ENCODE measurements around the gene KRT83. TPM values are rescaled to one million over a fixed set of nuclear protein-coding genes. Genes with fewer than 3 reads are reported as not detected.

KRT83 gene
- total RNA-seq, result not detected
- not detected for polyA plus RNA-seq
- long read RNA-seq, donor 1, result 0 reads
- long read RNA-seq, donor 2, result 0 reads
- long read RNA-seq, donor 3, result 0 reads
- long read RNA-seq, donor 4, result 0 reads
- long read RNA-seq, donor 5, result 0 reads

DNA sequence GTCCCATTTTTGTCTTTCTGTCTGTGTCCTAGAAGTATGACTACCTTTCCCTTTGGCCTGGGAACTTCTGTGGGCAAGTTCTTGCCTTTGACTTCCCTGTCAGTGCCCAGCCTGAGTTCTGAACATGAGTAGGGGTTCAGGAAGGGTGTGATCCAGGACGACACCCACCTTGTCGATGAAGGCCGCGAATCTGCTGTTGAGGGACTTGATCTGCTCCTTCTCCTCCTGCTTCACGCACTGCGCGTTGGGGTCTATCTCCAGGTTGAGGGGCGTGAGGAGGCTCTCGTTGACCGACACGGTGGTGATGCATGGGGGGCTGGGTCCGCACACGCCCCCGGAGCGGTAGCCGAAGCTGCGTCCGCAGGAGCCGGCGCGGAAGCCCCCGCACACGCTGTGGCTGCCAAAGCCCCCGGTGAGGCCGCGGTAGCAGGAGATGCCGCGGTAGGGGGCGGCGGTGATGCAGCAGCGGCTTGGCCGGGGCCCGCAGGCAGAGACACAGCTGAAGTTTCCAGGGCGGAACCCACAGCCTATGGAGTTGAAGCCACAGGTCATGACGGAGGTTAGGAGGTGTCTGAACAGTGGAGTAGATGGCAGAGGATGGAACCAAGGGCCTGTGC is at the start of gene KRT83:
Gene KRT83, minus strand, starts transcription at position 615 of the 617 bp plus-strand sequence. Its CDS starts 63 bp downstream, at position 552.
- H3K27ac ChIP-seq (ENCODE audit: low read depth in 1 of 2, low read length in 1 of 2), result no peak within 1 kb of the TSS
- H3K9ac ChIP-seq (ENCODE audit: insufficient read depth in 1 of 2, low read length in 2 of 2), result no peak within 1 kb of the TSS
- H3K27me3 ChIP-seq (ENCODE audit: control insufficient read depth in 3 of 3, insufficient read depth in 3 of 3, low read length in 2 of 3), result peaks cover 0 to 11% (median 8%) of the 10 kb centered on the region in 3 donors
- ATAC-seq (ENCODE audit: insufficient read depth, low FRiP score) (no peak), DNase-seq (no peak)
- no peak for TF ChIP-seq CTCF (IDR thresholded peaks at IDR 0.05; ENCODE audit: control extremely low read depth, extremely low read depth)
- H3K4me3 ChIP-seq, result no peak within 1 kb of the TSS
- no peaks in the 10 kb centered on the region for H3K4me1 ChIP-seq (ENCODE audit: control insufficient read depth in 5 of 5, insufficient read depth in 5 of 5, low read length in 5 of 5)
- no peaks in the 10 kb centered on the region for H3K9me3 ChIP-seq (ENCODE audit: control insufficient read depth in 4 of 4, insufficient read depth in 3 of 4, low read length in 3 of 4)
- 70 to 73% methylated on average over 30 to 35 of the region's 35 CpGs for WGBS, 2 donors
- H3K36me3 ChIP-seq (ENCODE audit: control insufficient read depth in 4 of 4, insufficient read depth in 4 of 4, low read length in 4 of 4), result no peaks in the 10 kb centered on the region

DNA sequence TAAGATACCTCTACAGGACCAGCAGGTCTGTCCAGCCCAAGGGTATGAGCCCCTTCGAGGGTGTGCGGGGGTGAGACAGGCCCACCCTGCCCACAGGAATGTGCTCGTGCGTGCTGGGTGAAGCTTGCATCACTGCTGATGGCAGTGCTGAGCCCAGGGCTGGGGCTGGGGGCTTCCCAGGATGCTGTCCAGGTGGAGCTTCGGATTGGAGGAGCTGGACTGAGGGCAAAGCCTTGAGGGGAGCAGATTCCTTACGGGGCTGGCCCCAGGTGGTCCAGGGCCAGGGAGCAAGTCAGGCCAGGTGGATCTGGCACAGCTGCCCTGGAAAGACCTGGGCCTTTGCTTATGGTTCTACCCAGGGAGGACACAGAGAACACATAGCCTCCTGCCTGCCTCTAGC is 48.6 kb upstream of the KRT83 start:
- Histone ChIP-seq H3K4me3 (no peak overlapping the region), H3K9me3 (ENCODE audit: control insufficient read depth in 4 of 4, insufficient read depth in 3 of 4, low read length in 3 of 4) (peaks cover 0 to 3% (median 0%) of the 10 kb centered on the region in 4 donors), H3K27me3 (ENCODE audit: control insufficient read depth in 3 of 3, insufficient read depth in 3 of 3, low read length in 2 of 3) (peaks cover 0 to 7% (median 0%) of the 10 kb centered on the region in 3 donors), H3K9ac (ENCODE audit: insufficient read depth in 1 of 2, low read length in 2 of 2) (no peak overlapping the region), H3K27ac (ENCODE audit: low read depth in 1 of 2, low read length in 1 of 2) (no peak overlapping the region), H3K36me3 (ENCODE audit: control insufficient read depth in 4 of 4, insufficient read depth in 4 of 4, low read length in 4 of 4) (no peaks in the 10 kb centered on the region), H3K4me1 (ENCODE audit: control insufficient read depth in 5 of 5, insufficient read depth in 5 of 5, low read length in 5 of 5) (peaks cover 0 to 14% (median 5%) of the 10 kb centered on the region in 5 donors)
- no peak for DNase-seq
- no peak for ATAC-seq (ENCODE audit: insufficient read depth, low FRiP score)
- no peak for TF ChIP-seq CTCF (IDR thresholded peaks at IDR 0.05; ENCODE audit: control extremely low read depth, extremely low read depth)
- WGBS, 2 donors, result 70 to 72% methylated on average over 6 of the region's 6 CpGs

- no peaks in the 10 kb centered on the region for H3K36me3 ChIP-seq (ENCODE audit: control insufficient read depth in 4 of 4, insufficient read depth in 4 of 4, low read length in 4 of 4)
- peaks cover 0 to 14% (median 5%) of the 10 kb centered on the region in 5 donors for H3K4me1 ChIP-seq (ENCODE audit: control insufficient read depth in 5 of 5, insufficient read depth in 5 of 5, low read length in 5 of 5)
- DNase-seq, result no peak
- H3K27me3 ChIP-seq (ENCODE audit: control insufficient read depth in 3 of 3, insufficient read depth in 3 of 3, low read length in 2 of 3), result peaks cover 0 to 10% (median 0%) of the 10 kb centered on the region in 3 donors
- peaks cover 0 to 3% (median 0%) of the 10 kb centered on the region in 4 donors for H3K9me3 ChIP-seq (ENCODE audit: control insufficient read depth in 4 of 4, insufficient read depth in 3 of 4, low read length in 3 of 4)
- no peak for ATAC-seq (ENCODE audit: insufficient read depth, low FRiP score)
- 63 to 81% methylated on average over 3 of the region's 3 CpGs for WGBS, 2 donors
- no peak overlapping the region for H3K4me3 ChIP-seq
- TF ChIP-seq CTCF (IDR thresholded peaks at IDR 0.05; ENCODE audit: control extremely low read depth, extremely low read depth), result no peak
- H3K9ac ChIP-seq (ENCODE audit: insufficient read depth in 1 of 2, low read length in 2 of 2), result no peak overlapping the region
- no peak overlapping the region for H3K27ac ChIP-seq (ENCODE audit: low read depth in 1 of 2, low read length in 1 of 2)
These were observed 48.0 kb upstream of the KRT83 start for GRCh38 chr12:52369211-52369610.
